Fibroblast of mammary gland (primary cell): Measurements from ENCODE around the gene KIAA1958.
"Not testable (repeated sequence)": the region's sequence is repeated elsewhere in the genome, so short reads cannot be mapped to it uniquely, and the experiment has no call there.

Experiments used
- DNase-seq: peaks from one replicate; pipeline ENCODE4 v3.0.0-alpha.2; 2010; ENCODE audit warnings: low read depth
- H3K4me3 ChIP-seq: 2 replicates; pipeline ENCODE4 v1.5.1; 2011; ENCODE audit warnings: low read depth, mild to moderate bottlenecking, low read length, moderate library complexity; ENCODE audit not compliant: control insufficient read depth
- TF ChIP-seq, protein P1 (sequence below): conservative IDR thresholded peaks from 2 replicates; pipeline ENCODE4 v1.5.1; 2011; ENCODE audit warnings: low read depth, low read length, inconsistent platforms; ENCODE audit not compliant: control insufficient read depth, insufficient read depth

Gene KIAA1958

DNA sequence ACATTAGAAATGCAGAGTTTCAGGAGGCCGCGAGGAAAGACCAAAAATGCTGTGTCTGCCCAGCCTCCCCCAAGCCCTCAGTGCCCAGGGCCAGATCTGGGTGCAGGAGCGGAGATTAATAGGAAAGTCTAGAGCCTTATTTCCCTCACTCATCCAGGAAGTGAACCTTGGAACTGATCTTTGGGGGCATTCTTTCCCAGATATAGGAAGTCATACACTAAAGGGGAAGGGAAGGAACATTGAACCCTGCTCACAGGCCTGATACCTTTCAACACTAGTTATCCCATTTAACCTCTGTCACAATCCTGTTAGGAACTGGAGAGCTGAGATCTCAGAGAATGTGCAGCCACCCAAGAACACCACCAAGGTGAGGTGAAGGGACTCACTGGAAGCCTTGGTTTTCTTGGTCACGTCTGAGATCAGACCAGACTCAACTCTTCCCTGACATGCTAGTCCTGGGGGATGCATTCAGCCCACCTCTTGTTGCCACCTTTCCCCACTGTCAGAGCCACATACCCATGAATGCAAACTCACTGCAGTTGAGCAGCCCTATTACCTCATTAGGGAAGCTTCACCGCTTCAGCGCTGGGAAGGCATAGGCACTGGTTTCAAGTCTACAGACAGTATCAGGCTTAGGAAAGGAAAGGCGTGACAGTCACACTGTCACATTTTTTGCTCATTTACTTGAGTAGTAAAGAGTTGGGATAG is 95.0 kb downstream of the KIAA1958 start:
- TF ChIP-seq, protein P1, sequence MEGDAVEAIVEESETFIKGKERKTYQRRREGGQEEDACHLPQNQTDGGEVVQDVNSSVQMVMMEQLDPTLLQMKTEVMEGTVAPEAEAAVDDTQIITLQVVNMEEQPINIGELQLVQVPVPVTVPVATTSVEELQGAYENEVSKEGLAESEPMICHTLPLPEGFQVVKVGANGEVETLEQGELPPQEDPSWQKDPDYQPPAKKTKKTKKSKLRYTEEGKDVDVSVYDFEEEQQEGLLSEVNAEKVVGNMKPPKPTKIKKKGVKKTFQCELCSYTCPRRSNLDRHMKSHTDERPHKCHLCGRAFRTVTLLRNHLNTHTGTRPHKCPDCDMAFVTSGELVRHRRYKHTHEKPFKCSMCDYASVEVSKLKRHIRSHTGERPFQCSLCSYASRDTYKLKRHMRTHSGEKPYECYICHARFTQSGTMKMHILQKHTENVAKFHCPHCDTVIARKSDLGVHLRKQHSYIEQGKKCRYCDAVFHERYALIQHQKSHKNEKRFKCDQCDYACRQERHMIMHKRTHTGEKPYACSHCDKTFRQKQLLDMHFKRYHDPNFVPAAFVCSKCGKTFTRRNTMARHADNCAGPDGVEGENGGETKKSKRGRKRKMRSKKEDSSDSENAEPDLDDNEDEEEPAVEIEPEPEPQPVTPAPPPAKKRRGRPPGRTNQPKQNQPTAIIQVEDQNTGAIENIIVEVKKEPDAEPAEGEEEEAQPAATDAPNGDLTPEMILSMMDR = no peak
- H3K4me3 ChIP-seq = no peak overlapping the region
- no peak for DNase-seq

- H3K4me3 ChIP-seq = no peak overlapping the region
- TF ChIP-seq, protein P1 = no peak
- DNase-seq = no peak
Observed at GRCh38 chr9:112582371-112583262, 96.0 kb downstream of the KIAA1958 start.

DNA sequence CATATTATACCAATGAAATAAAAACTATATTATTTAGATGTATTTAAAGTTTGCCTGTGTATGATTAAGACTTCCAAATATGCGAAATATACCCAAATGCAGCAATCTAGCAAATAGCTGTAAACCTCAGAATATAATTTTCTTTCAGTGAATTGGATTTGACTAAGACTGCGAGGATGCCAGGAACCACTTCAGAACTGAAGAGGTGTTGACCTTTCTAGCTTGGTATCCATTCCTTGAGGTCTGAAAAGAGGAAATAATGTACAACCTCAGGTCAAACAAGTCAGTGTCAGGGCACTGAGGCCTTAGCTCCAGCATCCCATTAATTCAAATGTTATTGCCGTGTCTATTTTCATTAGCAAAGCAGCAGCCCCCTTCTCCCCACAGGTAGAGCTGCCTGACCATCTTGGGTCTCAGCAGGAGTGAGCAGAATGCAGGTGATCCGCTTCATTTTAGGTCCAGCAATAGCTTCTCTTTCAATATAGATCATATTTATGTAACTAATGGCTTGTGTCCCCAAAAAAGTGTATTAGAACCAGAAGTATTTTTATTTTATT is 100.0 kb downstream of the KIAA1958 start:
- H3K4me3 ChIP-seq = no peak overlapping the region
- TF ChIP-seq, protein P1 = no peak
- peak; percentile 4 for DNase-seq

- DNase-seq, H3K4me3 ChIP-seq: not testable (repeated sequence)
Observed at GRCh38 chr9:112591875-112592274, 105.2 kb downstream of the KIAA1958 start.

- TF ChIP-seq, protein P1 = no peak
- no peak overlapping the region for H3K4me3 ChIP-seq
- no peak for DNase-seq
Observed at GRCh38 chr9:112599732-112600131, 113.1 kb downstream of the KIAA1958 start.

DNA sequence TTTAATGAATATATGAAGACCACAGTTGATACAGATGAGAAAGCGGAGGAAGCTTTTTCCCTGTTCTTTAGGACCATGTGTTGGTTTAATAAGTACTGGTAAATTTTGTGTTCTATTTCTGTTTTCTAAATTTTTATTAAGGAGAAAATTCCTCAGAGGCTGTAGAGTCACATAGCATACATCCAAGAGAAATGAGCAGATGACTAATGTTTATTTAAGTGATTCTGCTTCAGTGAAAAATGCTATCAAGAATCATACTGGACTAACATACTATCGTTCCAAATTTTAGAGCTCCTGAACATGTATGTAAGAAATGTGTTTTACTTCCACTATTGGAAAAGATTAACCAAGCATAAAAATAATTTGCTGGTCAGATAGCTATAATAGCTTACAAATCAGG is 115.0 kb downstream of the KIAA1958 start:
- TF ChIP-seq, protein P1 = no peak
- DNase-seq = peak; percentile 30

GRCh38 chr9:112604790-112605189 is 118.2 kb downstream of the KIAA1958 start:
- no peak overlapping the region for H3K4me3 ChIP-seq
- TF ChIP-seq, protein P1 = no peak
- no peak for DNase-seq

More for the DNA sequence above, 115.0 kb downstream of the KIAA1958 start:
- no peak overlapping the region for H3K4me3 ChIP-seq
